SIG-M5 (cell line): ENCODE measurements around the gene ZG16.
"Not testable (repeated sequence)": the region's sequence is repeated elsewhere in the genome, so short reads cannot be mapped to it uniquely, and the experiment has no call there.

ENCODE experiments used
- DNase-seq: peaks from one replicate; lab custom pipeline; 2025; lab: John Stamatoyannopoulos, UW

ZG16 gene

DNA sequence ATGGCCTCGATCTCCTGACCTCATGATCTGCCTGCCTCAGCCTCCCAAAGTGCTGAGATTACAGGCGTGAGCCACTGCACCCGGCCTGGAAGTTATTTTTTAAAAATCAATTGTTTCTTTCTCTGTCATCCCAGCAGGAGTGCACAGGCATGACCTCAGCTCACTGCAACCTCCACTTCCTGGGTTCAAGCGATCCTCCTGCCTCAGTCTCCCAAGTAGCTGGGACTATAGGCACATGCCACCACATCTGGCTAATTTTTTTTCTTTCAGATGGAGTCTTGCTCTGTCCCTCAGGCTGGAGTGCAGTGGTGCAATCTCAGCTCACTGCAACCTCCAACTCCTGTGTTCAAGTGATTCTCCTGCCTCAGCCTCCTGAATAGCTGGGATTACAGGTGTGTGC is 9.1 kb downstream of the ZG16 start:
- DNase-seq: not testable (repeated sequence)

DNA sequence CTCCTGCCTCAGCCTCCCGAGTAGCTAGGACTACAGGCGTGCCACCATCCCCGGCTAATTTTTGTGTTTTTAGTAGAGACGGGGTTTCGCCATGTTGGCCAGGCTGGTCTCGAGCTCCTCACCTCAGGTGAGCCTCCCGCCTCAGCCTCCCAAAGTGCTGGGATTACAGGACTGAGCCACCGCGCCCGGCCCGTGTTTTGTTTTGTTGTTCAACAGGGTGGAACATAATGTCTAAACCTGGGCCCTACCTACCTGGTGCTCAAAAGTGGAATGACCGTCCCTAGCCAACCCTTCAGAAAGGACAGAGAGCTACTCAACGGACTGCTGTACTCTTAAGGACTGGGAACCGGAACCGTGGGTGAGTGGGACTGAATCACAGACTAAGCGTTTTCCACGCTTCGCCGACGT is 11.7 kb downstream of the ZG16 start:
- no peak for DNase-seq

- peak; percentile 91 for DNase-seq
Observed at GRCh38 chr16:29790183-29790948, 12.3 kb downstream of the ZG16 start, which contains the start of gene KIF22. KIF22 (plus strand) TSS chr16:29790751; CDS start chr16:29790760, 9 bp downstream.

GRCh38 chr16:29790949-29791844 is 13.1 kb downstream of the ZG16 start:
- DNase-seq: no peak

- DNase-seq: no peak
Observed at GRCh38 chr16:29791845-29792807, 14.1 kb downstream of the ZG16 start.

- not testable (repeated sequence) for DNase-seq
Observed at GRCh38 chr16:29793153-29793552, 15.1 kb downstream of the ZG16 start.

DNA sequence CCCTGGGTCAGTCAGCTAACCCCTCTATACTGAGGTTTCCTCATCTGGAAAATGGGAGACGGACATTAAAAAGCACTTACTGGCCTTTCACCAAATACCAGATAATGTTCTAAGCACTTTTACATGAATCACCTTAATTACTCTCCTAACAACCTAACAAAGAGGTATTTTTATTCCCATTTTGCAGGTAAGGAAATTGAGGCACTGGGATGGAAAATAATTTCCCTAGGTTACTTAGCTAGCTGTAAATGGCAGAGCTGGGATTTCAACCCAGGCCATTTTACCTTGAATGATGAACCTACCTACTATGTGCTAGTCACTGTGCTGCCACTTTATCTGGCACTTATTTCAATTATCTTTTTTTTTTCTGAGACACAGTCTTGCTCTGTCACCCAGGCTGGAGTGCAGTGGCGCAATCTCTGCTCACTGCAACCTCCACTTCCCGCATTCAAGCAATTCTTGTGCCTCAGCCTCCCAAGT is 16.2 kb downstream of the ZG16 start:
- DNase-seq: no peak

DNA sequence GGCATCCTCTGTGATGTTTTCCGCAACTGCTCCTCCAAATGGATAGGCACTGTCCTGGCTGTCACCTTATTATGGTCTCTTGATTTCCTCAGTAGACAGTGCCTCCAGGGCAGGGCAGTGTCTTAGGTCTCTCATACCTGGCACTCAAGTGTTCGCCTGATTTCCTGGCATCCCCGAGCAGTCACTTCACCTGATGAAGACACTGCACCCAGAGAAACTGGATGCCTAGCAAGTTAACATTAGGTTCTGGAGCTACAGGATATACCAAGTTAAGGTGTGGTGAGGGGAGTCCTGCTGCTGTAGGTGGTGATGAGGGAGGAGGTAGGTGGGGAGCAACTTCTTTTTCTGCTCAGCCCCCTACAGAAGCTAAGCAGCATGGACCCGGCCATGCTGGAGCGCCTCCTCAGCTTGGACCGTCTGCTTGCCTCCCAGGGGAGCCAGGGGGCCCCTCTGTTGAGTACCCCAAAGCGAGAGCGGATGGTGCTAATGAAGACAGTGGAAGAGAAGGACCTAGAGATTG is 24.4 kb downstream of the ZG16 start:
- no peak for DNase-seq

- no peak for DNase-seq
Observed at GRCh38 chr16:29804020-29804419, 26.0 kb downstream of the ZG16 start.

- DNase-seq: no peak
Observed at GRCh38 chr16:29804455-29805231, 26.6 kb downstream of the ZG16 start.

GRCh38 chr16:29805232-29806098 is 27.4 kb downstream of the ZG16 start:
- peak; percentile 44 for DNase-seq

GRCh38 chr16:29806099-29806579 is 28.1 kb downstream of the ZG16 start, which contains the start of gene MAZ:
MAZ (plus strand) TSS chr16:29806529; CDS start chr16:29806702, 173 bp downstream.
- DNase-seq: no peak

GRCh38 chr16:29806641-29807425 is 28.8 kb downstream of the ZG16 start:
- DNase-seq: no peak

GRCh38 chr16:29807426-29808218 is 29.6 kb downstream of the ZG16 start:
- peak; percentile 39 for DNase-seq

GRCh38 chr16:29808219-29808900 is 30.3 kb downstream of the ZG16 start:
- DNase-seq: no peak

GRCh38 chr16:29809031-29809747 is 31.1 kb downstream of the ZG16 start:
- DNase-seq: no peak
